Stimulated activated CD4-positive, alpha-beta T cell treated with anti-CD3 and anti-CD28 coated beads, Interleukin-1b, Interleukin-23, amount 100 ng/mL, for 4 hours (primary cell): Measurements from ENCODE around the gene INAFM2.

Experiments
- DNase-seq, 2 donors: peaks; one replicate each; pipeline ENCODE4 v3.0.0-alpha.2; 2020; ENCODE audit warnings: low read depth in 2 of 2

The INAFM2 gene

GRCh38 chr15:40328751-40329150, 5.3 kb downstream of the INAFM2 start:
- DNase-seq = no peak

- DNase-seq = no peak
Measured at GRCh38 chr15:40329804-40330203, 6.3 kb downstream of the INAFM2 start.

- DNase-seq = no peak
Measured at GRCh38 chr15:40330368-40330836, 6.9 kb downstream of the INAFM2 start.

DNA sequence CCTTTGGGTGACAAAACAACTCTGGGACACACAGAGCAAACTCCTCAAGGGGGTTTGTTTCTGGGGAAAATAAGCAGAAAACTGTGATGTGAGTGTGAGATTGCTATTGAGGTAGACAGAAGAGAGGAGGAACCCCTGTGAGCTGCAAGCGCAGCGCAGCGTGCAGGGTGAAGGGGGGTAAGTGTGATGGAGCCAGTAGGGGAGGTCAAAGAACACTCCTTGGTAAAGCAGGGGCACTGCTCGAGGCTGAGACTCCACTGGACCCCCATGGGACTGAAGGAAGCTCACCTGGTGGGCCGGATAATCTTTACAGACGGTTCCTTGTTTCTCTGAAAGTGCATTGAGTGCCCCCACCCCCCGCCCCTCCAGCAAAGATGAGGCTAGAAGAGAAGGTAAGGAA, 7.5 kb downstream of the INAFM2 start:
- no peak for DNase-seq

DNA sequence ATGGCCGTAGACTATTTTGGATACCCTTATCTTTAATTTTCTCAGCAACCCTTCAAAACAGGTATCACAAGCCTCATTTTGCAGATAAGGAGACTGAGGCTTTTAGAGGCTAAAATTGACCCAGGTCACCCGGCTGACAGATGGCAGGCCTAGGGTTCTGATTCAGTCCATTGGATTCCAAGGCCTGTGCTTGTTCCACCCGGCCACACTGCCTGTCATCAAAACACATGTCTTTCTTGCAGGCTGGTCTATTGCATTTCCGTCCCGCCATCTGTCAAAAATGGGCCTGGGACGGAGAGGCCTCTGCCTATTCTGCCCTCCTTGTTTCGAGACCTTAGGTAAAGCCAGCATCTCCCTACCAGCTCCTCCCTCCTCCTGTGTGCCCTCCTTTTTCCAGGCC, 8.1 kb downstream of the INAFM2 start:
- no peak for DNase-seq

DNA sequence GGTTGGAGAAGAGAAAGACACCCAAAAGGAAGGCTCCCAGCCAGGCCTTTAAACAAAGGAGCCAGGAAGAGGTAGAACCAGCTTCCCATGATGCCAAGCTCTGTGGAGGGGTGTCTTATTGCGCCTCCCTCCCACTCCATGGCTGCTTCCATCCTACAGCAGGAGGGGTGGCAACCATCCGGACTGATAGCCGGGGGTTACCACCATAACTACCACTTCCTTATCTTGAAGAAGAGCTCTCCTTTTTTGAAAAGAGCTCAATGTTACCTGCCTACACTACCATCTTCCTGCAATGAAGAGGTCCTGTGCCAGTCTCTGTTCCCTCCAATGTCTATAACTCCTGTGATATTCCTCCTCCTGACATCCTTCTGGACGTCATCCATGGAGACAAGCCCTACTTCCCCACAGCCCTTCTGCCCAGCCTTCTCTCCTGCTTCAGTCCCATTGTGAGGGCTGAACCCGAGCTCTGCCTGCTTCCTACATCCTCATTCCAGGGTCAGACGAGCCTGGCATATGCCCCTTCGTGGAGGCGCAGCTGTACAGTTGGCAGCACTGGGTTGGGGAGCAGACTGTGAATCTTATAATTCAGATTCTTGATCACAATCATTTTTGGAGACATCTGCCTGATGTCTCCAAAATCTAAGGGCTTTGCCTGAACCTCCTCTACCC, 8.8 kb downstream of the INAFM2 start:
- DNase-seq = no peak

DNA sequence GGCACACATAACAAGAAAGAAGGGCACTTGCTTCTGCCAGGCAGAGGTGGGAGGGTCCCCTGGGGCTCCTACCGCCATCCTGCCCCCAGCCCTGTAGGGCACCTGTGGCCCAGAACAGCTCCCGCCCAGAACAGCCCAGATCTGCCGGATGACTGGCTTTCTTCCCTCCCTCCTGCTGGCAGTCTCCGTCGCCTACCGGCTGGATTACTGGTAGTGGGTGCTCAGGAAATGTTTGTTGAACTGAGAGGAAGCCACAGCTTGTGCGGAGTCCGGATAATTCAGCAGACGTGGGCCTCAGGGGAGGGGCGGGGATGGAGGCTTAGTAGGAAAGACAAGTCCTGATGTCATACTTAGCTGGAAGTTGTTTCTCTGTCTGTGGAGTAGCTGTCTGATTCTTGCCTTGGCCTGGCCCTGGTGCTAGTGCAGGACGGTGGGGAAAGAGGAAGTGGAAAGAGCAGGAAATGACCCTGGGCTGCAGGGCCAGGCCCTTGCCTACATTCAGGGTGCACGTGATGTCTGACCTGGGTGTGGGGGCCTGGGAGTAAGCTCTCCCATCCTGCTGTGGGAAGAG, 10.5 kb downstream of the INAFM2 start:
- DNase-seq = no peak

DNA sequence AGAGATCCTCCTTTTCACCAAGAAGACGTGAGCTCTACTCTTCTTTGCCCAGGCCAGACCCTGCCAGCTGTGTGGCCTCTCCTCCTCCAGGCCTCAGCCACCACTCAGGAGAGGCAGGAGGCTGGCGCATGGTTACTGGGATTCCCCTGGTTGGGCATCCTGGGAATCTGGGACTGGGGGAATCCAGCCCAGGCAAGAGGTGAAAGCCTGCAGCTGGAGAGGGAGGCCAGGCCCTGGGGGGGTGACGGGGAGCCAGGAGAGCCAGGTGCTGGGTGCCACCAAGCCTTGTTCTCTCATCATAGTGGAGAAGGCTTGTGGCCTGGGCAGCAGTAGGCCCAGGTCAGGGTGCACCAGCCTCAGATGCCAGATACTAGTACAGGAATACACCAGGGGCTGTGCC, 11.0 kb downstream of the INAFM2 start:
- DNase-seq = no peak

GRCh38 chr15:40334941-40335795, 11.7 kb downstream of the INAFM2 start:
- no peak for DNase-seq

- no peak for DNase-seq
Measured at GRCh38 chr15:40335938-40336743, 12.6 kb downstream of the INAFM2 start.

DNA sequence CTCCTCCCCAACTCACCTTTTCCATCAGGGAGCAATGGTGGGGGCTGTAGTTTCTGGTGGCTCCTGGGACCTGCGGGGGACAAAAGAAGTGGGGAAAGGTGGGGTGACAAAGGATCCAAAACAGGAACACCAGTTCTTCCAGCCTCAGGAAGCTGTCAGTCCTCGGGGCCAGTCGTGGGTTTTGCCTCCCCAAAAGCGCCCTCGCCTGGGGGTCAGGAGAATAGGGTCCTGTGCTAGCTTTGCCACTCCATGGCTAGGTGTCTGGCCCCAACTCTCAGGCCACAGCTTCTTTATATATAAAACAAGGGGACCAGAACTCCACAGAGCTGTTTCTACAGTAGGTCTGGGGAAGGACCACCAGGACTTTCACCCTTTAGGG, 13.2 kb downstream of the INAFM2 start:
- DNase-seq = no peak

GRCh38 chr15:40337597-40337996, 14.1 kb downstream of the INAFM2 start:
- DNase-seq = no peak

DNA sequence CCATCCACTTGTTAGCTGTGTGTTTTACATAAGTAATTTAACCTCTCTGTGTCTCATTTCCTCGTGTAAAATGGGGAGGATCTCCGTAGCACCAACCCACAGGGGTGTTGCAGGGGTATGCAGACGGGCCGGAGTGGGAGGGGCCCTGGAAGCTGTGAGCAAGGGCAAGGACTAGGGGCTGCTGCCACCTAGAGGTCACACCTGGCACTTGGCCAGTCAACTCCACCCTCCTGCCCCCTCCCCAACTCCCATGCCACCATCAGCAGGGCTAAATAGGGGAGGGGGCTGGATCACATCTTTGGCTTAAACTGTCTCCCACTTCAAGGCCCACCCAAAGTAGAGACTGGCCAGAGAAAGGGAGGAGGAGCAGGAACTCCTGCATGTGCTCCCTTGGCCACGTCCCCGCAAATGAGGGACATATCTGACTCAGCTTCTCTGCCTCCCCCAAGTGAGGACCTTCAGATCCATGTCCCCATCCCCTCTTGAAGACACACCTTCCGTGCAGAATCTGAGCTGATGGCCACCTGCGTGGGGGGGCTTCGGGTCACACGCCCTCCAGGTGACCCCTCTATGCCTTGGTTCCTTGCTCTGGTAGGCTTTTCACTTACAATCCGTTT, 14.7 kb downstream of the INAFM2 start:
- DNase-seq = peak; percentile 73 to 74

DNA sequence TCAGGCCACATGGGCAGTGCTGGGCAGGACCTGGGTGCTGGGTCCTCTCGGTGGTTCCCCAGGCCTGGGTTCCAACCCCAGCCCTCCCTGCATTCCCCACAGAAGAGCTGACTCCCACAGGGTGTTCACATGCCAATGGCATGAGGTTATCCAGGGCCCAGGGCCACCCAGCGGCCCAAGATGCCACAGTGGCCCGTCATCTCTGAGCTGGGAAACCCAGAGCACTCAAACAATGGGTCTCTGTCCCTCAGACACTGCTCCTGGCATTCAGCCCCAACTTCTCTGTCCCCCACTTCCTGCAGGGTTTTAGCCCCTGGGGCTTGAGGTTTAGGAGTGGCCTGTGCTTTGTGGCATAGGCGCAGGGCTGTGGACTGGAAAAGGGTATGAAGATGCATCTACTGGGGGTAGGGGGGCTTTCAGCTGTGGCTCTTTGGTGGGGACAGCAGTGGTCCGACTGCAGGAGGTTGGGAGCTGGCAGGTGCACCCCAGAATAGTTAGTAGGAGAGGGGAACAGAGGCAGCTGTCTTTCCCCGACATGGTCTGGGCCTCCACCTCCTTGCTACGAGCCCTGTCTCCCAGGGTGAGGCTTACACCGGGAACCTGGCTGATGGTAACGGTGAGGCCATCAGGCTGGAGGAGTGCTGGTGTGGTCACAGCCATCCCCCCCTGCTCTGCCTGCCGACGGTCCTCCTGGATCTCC, 15.6 kb downstream of the INAFM2 start:
- no peak for DNase-seq

- DNase-seq = no peak
Measured at GRCh38 chr15:40339621-40339945, 16.1 kb downstream of the INAFM2 start.

- no peak for DNase-seq
Measured at GRCh38 chr15:40340038-40340739, 16.7 kb downstream of the INAFM2 start.

- DNase-seq = no peak
Measured at GRCh38 chr15:40340740-40341400, 17.4 kb downstream of the INAFM2 start, which contains the start of gene CCDC9B. CCDC9B (minus strand) TSS chr15:40340939; CDS start chr15:40340819, 120 bp downstream.

GRCh38 chr15:40342416-40343320, 19.2 kb downstream of the INAFM2 start:
- DNase-seq = no peak

DNA sequence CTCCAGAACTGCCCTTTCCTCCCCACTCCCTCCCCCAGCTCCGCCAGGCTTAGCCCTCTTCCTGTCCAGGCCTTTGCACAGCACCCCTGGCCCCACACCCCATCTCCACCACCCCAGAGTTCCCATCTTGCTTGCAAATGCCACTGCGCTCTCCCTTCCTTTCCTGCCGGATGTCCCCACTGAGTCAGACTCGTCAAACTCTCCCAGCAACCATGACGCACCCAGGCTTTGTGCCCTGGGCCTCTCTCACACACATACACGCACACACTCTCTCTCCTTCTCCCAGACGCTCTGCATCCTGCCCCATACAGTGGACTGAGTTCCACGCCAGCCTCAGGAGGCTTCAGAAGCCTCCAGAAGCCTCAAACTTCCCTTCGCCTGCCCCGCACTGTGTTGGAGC, 20.0 kb downstream of the INAFM2 start:
- no peak for DNase-seq
